Measurements from ENCODE around the gene SMIM3.

GRCh38 chr5:150836064-150836463, 57.5 kb downstream of the SMIM3 start:
- no peak for TF ChIP-seq CTCF (IDR thresholded peaks at IDR 0.05)
- no peak for TF ChIP-seq POLR2A (IDR thresholded peaks at IDR 0.05)

Measured in adrenal gland (tissue), 5 donors.